MM.1S (cell line): ENCODE measurements around the gene IFI44.

ENCODE experiments used
- DNase-seq: peaks from one replicate; pipeline ENCODE4 v3.0.0-alpha.2; 2015
- H2AFZ ChIP-seq: fragments of 300-600 bp; sonication (generic); 2 replicates; pipeline ENCODE4 v1.6.0; 2016; ENCODE audit warnings: antibody characterized with exemption, low read length
- H3F3A ChIP-seq: fragments of 300-600 bp; sonication (generic); 2 replicates; pipeline ENCODE4 v1.6.1; 2016; ENCODE audit warnings: mild to moderate bottlenecking, antibody characterized with exemption, low read length, moderate library complexity, mixed read lengths; ENCODE audit not compliant: insufficient read depth
- H3K27ac ChIP-seq: fragments of 300-600 bp; sonication (generic); 2 replicates; pipeline ENCODE4 v1.5.1; 2016; ENCODE audit warnings: mild to moderate bottlenecking, low read length
- H3K27me3 ChIP-seq: fragments of 300-600 bp; sonication (generic); replicated peaks from 2 replicates; pipeline ENCODE4 v1.6.0; 2016; ENCODE audit warnings: low read length; ENCODE audit not compliant: insufficient read depth
- H3K36me3 ChIP-seq: fragments of 300-600 bp; sonication (generic); replicated peaks from 2 replicates; pipeline ENCODE4 v1.6.1; 2016; ENCODE audit warnings: mild to moderate bottlenecking, low read length, mixed read lengths; ENCODE audit not compliant: insufficient read depth
- H3K4me1 ChIP-seq: fragments of 300-600 bp; sonication (generic); 2 replicates; pipeline ENCODE4 v1.6.1; 2016; ENCODE audit warnings: low read length, mixed read lengths
- H3K4me2 ChIP-seq: fragments of 300-600 bp; sonication (generic); 2 replicates; pipeline ENCODE4 v1.6.0; 2016; ENCODE audit warnings: low read depth, low read length
- H3K4me3 ChIP-seq: fragments of 300-600 bp; sonication (generic); 2 replicates; pipeline ENCODE4 v1.5.1; 2016; ENCODE audit warnings: low read length, mixed read lengths
- H3K79me2 ChIP-seq: fragments of 300-600 bp; sonication (generic); 2 replicates; pipeline ENCODE4 v1.6.1; 2016; ENCODE audit warnings: mixed run types, low read length, mixed read lengths
- H3K9ac ChIP-seq: fragments of 300-600 bp; sonication (generic); 2 replicates; pipeline ENCODE4 v1.6.1; 2016; ENCODE audit warnings: low read length, mixed read lengths
- H3K9me2 ChIP-seq: fragments of 300-600 bp; sonication (generic); replicated peaks from 2 replicates; pipeline ENCODE4 v1.6.1; 2016; ENCODE audit warnings: mild to moderate bottlenecking, low read length, mixed read lengths; ENCODE audit not compliant: insufficient read depth
- H3K9me3 ChIP-seq: fragments of 300-600 bp; sonication (generic); replicated peaks from 2 replicates; pipeline ENCODE4 v1.6.1; 2016; ENCODE audit warnings: mild to moderate bottlenecking, low read length, mixed read lengths; ENCODE audit not compliant: insufficient read depth
- H4K20me1 ChIP-seq: fragments of 300-600 bp; sonication (generic); 2 replicates; pipeline ENCODE4 v1.6.1; 2016; ENCODE audit warnings: mild to moderate bottlenecking, low read length, moderate library complexity, mixed read lengths; ENCODE audit not compliant: insufficient read depth
- CTCF ChIP-seq: fragments of 300-600 bp; sonication (generic); IDR thresholded peaks from 2 replicates; pipeline ENCODE4 v1.5.1; 2016; ENCODE audit warnings: antibody characterized with exemption, low read length, mixed read lengths
- EZH2 ChIP-seq: fragments of 300-600 bp; sonication (generic); optimal IDR thresholded peaks from 2 replicates; pipeline ENCODE3; 2017; ENCODE audit warnings: low read depth, mild to moderate bottlenecking, antibody characterized with exemption, low read length, mixed read lengths
- EZH2phosphoT487 ChIP-seq: fragments of 300-600 bp; sonication (generic); IDR thresholded peaks from 2 replicates; pipeline ENCODE4 v1.6.1; 2018; ENCODE audit warnings: antibody characterized with exemption, low read length

Gene IFI44

DNA sequence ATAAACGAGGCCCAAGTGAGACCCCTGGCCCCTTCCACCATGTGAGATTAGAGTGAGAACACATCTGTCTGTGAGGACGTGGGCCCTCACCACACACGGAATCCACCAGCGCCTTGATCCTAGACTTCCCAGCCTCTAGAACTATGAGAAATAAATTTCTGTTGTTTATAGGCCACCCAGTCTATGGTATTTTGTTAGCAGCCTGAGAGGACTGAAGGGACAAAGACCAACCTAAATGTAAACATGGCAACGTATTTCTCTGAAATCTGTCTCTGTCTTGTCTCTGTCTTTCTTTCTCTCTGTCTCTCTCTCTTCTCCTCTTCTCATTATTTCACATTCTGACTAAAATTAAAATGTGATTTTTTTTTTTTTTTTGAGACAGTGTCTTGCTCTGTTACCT, 45.0 kb upstream of the IFI44 start:
- H3K36me3 ChIP-seq = no peaks in the 10 kb centered on the region
- H2AFZ ChIP-seq = no peak overlapping the region
- no peaks in the 10 kb centered on the region for H3K9me2 ChIP-seq
- H3K4me3 ChIP-seq = no peak overlapping the region
- H3F3A ChIP-seq = no peaks in the 10 kb centered on the region
- no peak for DNase-seq
- TF ChIP-seq EZH2phosphoT487 (no peak), CTCF (no peak), EZH2 (no peak)
- H3K79me2 ChIP-seq = no peaks in the 10 kb centered on the region
- no peaks in the 10 kb centered on the region for H3K9me3 ChIP-seq
- H3K9ac ChIP-seq = no peak overlapping the region
- no peaks in the 10 kb centered on the region for H3K27me3 ChIP-seq
- H3K27ac ChIP-seq = no peak overlapping the region
- no peak overlapping the region for H3K4me2 ChIP-seq
- no peaks in the 10 kb centered on the region for H3K4me1 ChIP-seq
- H4K20me1 ChIP-seq = no peaks in the 10 kb centered on the region

DNA sequence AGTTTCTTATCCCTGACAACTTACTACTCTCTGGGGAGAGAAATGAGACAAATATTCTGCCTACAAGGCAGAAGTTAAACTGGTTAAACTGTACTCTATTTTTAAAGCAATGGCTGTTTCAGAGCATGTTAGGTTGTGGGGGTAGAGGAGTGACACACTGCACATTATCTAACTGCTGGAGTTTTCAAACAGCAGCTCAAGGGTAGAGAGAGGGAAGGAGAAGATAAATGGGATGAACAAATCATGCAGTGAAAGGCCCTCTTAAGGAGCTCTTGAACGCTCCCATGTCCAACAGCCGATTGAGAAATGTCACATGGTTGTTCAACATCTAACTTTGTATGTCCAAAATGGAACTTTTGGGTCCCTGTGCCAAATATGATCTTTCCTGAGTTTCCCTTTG, 43.4 kb upstream of the IFI44 start:
- Histone ChIP-seq H2AFZ (no peak overlapping the region), H3K27ac (no peak overlapping the region), H3K9me2 (no peaks in the 10 kb centered on the region), H3K27me3 (no peaks in the 10 kb centered on the region), H3K9me3 (no peaks in the 10 kb centered on the region), H3F3A (no peaks in the 10 kb centered on the region), H3K36me3 (no peaks in the 10 kb centered on the region), H4K20me1 (no peaks in the 10 kb centered on the region), H3K4me1 (no peaks in the 10 kb centered on the region), H3K4me2 (no peak overlapping the region), H3K9ac (no peak overlapping the region), H3K79me2 (no peaks in the 10 kb centered on the region), H3K4me3 (no peak overlapping the region)
- no peak for DNase-seq
- no peak for TF ChIP-seq CTCF
- no peak for TF ChIP-seq EZH2
- TF ChIP-seq EZH2phosphoT487 = no peak

- DNase-seq = peak; percentile 59
- TF ChIP-seq CTCF (peak; percentile 53), EZH2 (no peak)
- Histone ChIP-seq H3K4me2 (no peak overlapping the region), H3F3A (no peaks in the 10 kb centered on the region), H3K4me3 (no peak overlapping the region), H3K27me3 (no peaks in the 10 kb centered on the region), H3K9me2 (no peaks in the 10 kb centered on the region), H4K20me1 (no peaks in the 10 kb centered on the region), H3K36me3 (no peaks in the 10 kb centered on the region), H3K9ac (no peak overlapping the region), H3K79me2 (no peaks in the 10 kb centered on the region), H2AFZ (no peak overlapping the region), H3K4me1 (no peaks in the 10 kb centered on the region), H3K27ac (no peak overlapping the region), H3K9me3 (no peaks in the 10 kb centered on the region)
Observed at GRCh38 chr1:78607334-78607927, 42.2 kb upstream of the IFI44 start.
